ENCODE measurements around the gene HOXC5.

The HOXC5 gene

GRCh38 chr12:54004841-54005530 lies 27.9 kb upstream of the HOXC5 start:
- peaks cover 21 to 32% of the 10 kb centered on the region in 2 experiments for H3K4me1 ChIP-seq (ENCODE audit: control insufficient read depth in 1 of 2, insufficient read depth in 1 of 2, low read depth in 1 of 2, low read length in 1 of 2)
- TF ChIP-seq CTCF (IDR thresholded peaks at IDR 0.05): no peak
- H3K9me3 ChIP-seq: no peaks in the 10 kb centered on the region
- H3K4me3 ChIP-seq (ENCODE audit: low read depth in 1 of 2, low read length in 1 of 2): no peak overlapping the region
- H3K36me3 ChIP-seq: no peaks in the 10 kb centered on the region
- H3K27ac ChIP-seq: no peak overlapping the region
- peaks cover 100% of the 10 kb centered on the region for H3K27me3 ChIP-seq

- no peak for TF ChIP-seq CTCF (IDR thresholded peaks at IDR 0.05)
- Histone ChIP-seq H3K27me3 (peaks cover 100% of the 10 kb centered on the region), H3K4me3 (ENCODE audit: low read depth in 1 of 2, low read length in 1 of 2) (no peak overlapping the region), H3K4me1 (ENCODE audit: control insufficient read depth in 1 of 2, insufficient read depth in 1 of 2, low read depth in 1 of 2, low read length in 1 of 2) (peaks cover 21 to 27% of the 10 kb centered on the region in 2 experiments), H3K9me3 (no peaks in the 10 kb centered on the region), H3K36me3 (no peaks in the 10 kb centered on the region), H3K27ac (no peak overlapping the region)
Measured at GRCh38 chr12:54005531-54005852, 27.4 kb upstream of the HOXC5 start.

GRCh38 chr12:54005853-54006558 lies 26.8 kb upstream of the HOXC5 start:
- peak overlapping the region; percentile 56 to 65 for H3K4me3 ChIP-seq (ENCODE audit: low read depth in 1 of 2, low read length in 1 of 2)
- H3K27ac ChIP-seq: no peak overlapping the region
- H3K4me1 ChIP-seq (ENCODE audit: control insufficient read depth in 1 of 2, insufficient read depth in 1 of 2, low read depth in 1 of 2, low read length in 1 of 2): peaks cover 21 to 26% of the 10 kb centered on the region in 2 experiments
- H3K36me3 ChIP-seq: no peaks in the 10 kb centered on the region
- H3K27me3 ChIP-seq: peaks cover 100% of the 10 kb centered on the region
- no peaks in the 10 kb centered on the region for H3K9me3 ChIP-seq
- peak; percentile 93 for TF ChIP-seq CTCF (IDR thresholded peaks at IDR 0.05)

- TF ChIP-seq CTCF (IDR thresholded peaks at IDR 0.05): no peak
- Histone ChIP-seq H3K36me3 (no peaks in the 10 kb centered on the region), H3K9me3 (no peaks in the 10 kb centered on the region), H3K4me3 (ENCODE audit: low read depth in 1 of 2, low read length in 1 of 2) (peak overlapping the region; percentile 56 to 65), H3K27me3 (peaks cover 100% of the 10 kb centered on the region), H3K27ac (no peak overlapping the region), H3K4me1 (ENCODE audit: control insufficient read depth in 1 of 2, insufficient read depth in 1 of 2, low read depth in 1 of 2, low read length in 1 of 2) (peaks cover 21 to 26% of the 10 kb centered on the region in 2 experiments)
Measured at GRCh38 chr12:54006559-54007220, 26.2 kb upstream of the HOXC5 start.

GRCh38 chr12:54007538-54008259 lies 25.2 kb upstream of the HOXC5 start:
- H3K4me3 ChIP-seq (ENCODE audit: low read depth in 1 of 2, low read length in 1 of 2): no peak overlapping the region
- H3K4me1 ChIP-seq (ENCODE audit: control insufficient read depth in 1 of 2, insufficient read depth in 1 of 2, low read depth in 1 of 2, low read length in 1 of 2): peaks cover 21 to 26% of the 10 kb centered on the region in 2 experiments
- H3K36me3 ChIP-seq: no peaks in the 10 kb centered on the region
- TF ChIP-seq CTCF (IDR thresholded peaks at IDR 0.05): no peak
- peaks cover 100% of the 10 kb centered on the region for H3K27me3 ChIP-seq
- H3K27ac ChIP-seq: no peak overlapping the region
- H3K9me3 ChIP-seq: no peaks in the 10 kb centered on the region
